HEK293T (cell line): ENCODE results near the gene KRT79.

Experiments
- ELF4 ChIP-seq: fragments of 450-650 bp; IDR thresholded peaks from 2 replicates; pipeline ENCODE4 v1.6.1; 2017; ENCODE audit warnings: antibody characterized with exemption
- FOXM1 ChIP-seq: fragments of 450-650 bp; IDR thresholded peaks from 2 replicates; pipeline ENCODE4 v1.6.1; 2017; ENCODE audit warnings: mild to moderate bottlenecking, borderline replicate concordance
- HDGF ChIP-seq: fragments of 450-650 bp; IDR thresholded peaks from 2 replicates; pipeline ENCODE4 v1.6.1; 2017; ENCODE audit warnings: antibody characterized with exemption, borderline replicate concordance
- LEF1 ChIP-seq: fragments of 450-650 bp; IDR thresholded peaks from 2 replicates; pipeline ENCODE4 v1.6.1; 2017; ENCODE audit warnings: mild to moderate bottlenecking, borderline replicate concordance
- SP1 ChIP-seq: fragments of 450-650 bp; IDR thresholded peaks from 2 replicates; pipeline ENCODE4 v1.6.1; 2017
- SUZ12 ChIP-seq: fragments of 450-650 bp; IDR thresholded peaks from 2 replicates; pipeline ENCODE4 v1.6.1; 2016; ENCODE audit warnings: mild to moderate bottlenecking
- TF ChIP-seq, protein P1 (sequence below): fragments of 450-650 bp; IDR thresholded peaks from 2 replicates; pipeline ENCODE4 v1.6.1; 2016

- TF ChIP-seq HDGF, result no peak
- no peak for TF ChIP-seq SP1
- TF ChIP-seq FOXM1, result no peak
- no peak for TF ChIP-seq ELF4
- no peak for TF ChIP-seq SUZ12
- TF ChIP-seq, protein P1, sequence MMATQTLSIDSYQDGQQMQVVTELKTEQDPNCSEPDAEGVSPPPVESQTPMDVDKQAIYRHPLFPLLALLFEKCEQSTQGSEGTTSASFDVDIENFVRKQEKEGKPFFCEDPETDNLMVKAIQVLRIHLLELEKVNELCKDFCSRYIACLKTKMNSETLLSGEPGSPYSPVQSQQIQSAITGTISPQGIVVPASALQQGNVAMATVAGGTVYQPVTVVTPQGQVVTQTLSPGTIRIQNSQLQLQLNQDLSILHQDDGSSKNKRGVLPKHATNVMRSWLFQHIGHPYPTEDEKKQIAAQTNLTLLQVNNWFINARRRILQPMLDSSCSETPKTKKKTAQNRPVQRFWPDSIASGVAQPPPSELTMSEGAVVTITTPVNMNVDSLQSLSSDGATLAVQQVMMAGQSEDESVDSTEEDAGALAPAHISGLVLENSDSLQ, result no peak
- TF ChIP-seq LEF1, result no peak
Measured at GRCh38 chr12:52779914-52780313, 54.2 kb downstream of the KRT79 start.
